Measurements from ENCODE around the gene GPR152. TPM values are rescaled to one million over a fixed set of nuclear protein-coding genes. Genes with fewer than 3 reads are reported as not detected.

The GPR152 gene
- total RNA-seq, 1 experiment from 2014 or later = not detected

- Histone ChIP-seq H3K14ac (ENCODE audit: insufficient read depth, low read length) (no peak overlapping the region), H3K23me2 (ENCODE audit: insufficient read length, low read depth, low read length, poor library complexity, severe bottlenecking) (no peaks in the 10 kb centered on the region), H3K27me3 (ENCODE audit: insufficient read depth, low read length) (no peaks in the 10 kb centered on the region), H3K18ac (ENCODE audit: insufficient read length, low read depth, low read length) (no peak overlapping the region), H3K9ac (ENCODE audit: extremely low read depth, insufficient read length, low read length) (no peak overlapping the region), H2AK5ac (ENCODE audit: insufficient read length, low read length) (no peak overlapping the region), H3K9me3 (ENCODE audit: control insufficient read depth, low read depth, low read length) (no peaks in the 10 kb centered on the region), H3K27ac (ENCODE audit: insufficient read length, low read depth, low read length) (no peak overlapping the region), H4K5ac (ENCODE audit: insufficient read length, low read depth, low read length) (no peak overlapping the region), H2BK5ac (ENCODE audit: insufficient read length, low read length) (no peak overlapping the region), H2BK12ac (ENCODE audit: insufficient read length, low read depth, low read length) (no peak overlapping the region), H2BK120ac (ENCODE audit: low read depth, low read length, poor library complexity, severe bottlenecking) (no peak overlapping the region), H3K79me1 (ENCODE audit: insufficient read depth, low read depth, low read length, poor library complexity, severe bottlenecking) (no peaks in the 10 kb centered on the region), H4K20me1 (ENCODE audit: control insufficient read depth, insufficient read depth, insufficient read length) (no peaks in the 10 kb centered on the region), H3K79me2 (ENCODE audit: insufficient read depth, low read length) (no peaks in the 10 kb centered on the region), H3K4me2 (ENCODE audit: insufficient read depth, insufficient read length, low read length) (no peak overlapping the region), H4K91ac (ENCODE audit: insufficient read length, low read depth, low read length) (no peak overlapping the region), H3K56ac (ENCODE audit: insufficient read length, low read depth, low read length) (no peak overlapping the region), H2BK20ac (ENCODE audit: low read depth, low read length, poor library complexity, severe bottlenecking) (no peak overlapping the region), H3K4ac (ENCODE audit: low read depth, low read length) (no peak overlapping the region), H4K8ac (replicated peaks; ENCODE audit: insufficient read length, low read depth, low read length) (no peak overlapping the region), H2BK15ac (ENCODE audit: low read depth, low read length) (no peak overlapping the region), H3T11ph (ENCODE audit: low read length) (no peak overlapping the region), H3K23ac (ENCODE audit: insufficient read length, low read depth, low read length) (no peak overlapping the region), H2AFZ (ENCODE audit: low read length) (no peak overlapping the region), H3K4me1 (ENCODE audit: insufficient read depth, low read length) (no peaks in the 10 kb centered on the region)
- no peak overlapping the region for H3K27ac Mint-ChIP-seq
- no peak for DNase-seq
- no CpG with 5 or more reads among the region's 19 CpGs for WGBS (ENCODE audit: extremely low coverage, insufficient read length, low lambda C conversion rate)
- H3K27me3 Mint-ChIP-seq (ENCODE audit: low read depth) = no peaks in the 10 kb centered on the region
- no peaks in the 10 kb centered on the region for H3K4me1 Mint-ChIP-seq
- peaks cover 4 to 36% (median 20%) of the 10 kb centered on the region in 3 experiments; a peak in 6 of 7 replicates for H3K36me3 Mint-ChIP-seq (ENCODE audit: insufficient read depth in 1 of 3, low read depth in 3 of 3)
- no peak overlapping the region for H3K4me3 Mint-ChIP-seq
- TF ChIP-seq CTCF (conservative IDR thresholded peaks at IDR 0.05) = no peak
- H3K9me3 Mint-ChIP-seq = no peaks in the 10 kb centered on the region
Measured at GRCh38 chr11:67492069-67492727, 39.7 kb upstream of the GPR152 start.
